ENCODE data around the gene ACOT12.

Gene ACOT12

GRCh38 chr5:81361600-81361999, 32.3 kb downstream of the ACOT12 start:
- Histone ChIP-seq H3K27me3 (ENCODE audit: insufficient read depth, low read length) (no peaks in the 10 kb centered on the region), H3K4me1 (ENCODE audit: insufficient read depth, low read length) (peaks cover 11% of the 10 kb centered on the region; the same call in 1 of the 2 replicates), H3K36me3 (ENCODE audit: insufficient read depth, low read length) (no peaks in the 10 kb centered on the region), H3K4me3 (ENCODE audit: low read length) (no peak overlapping the region), H3K9ac (ENCODE audit: low read depth, low read length) (no peak overlapping the region), H3K27ac (ENCODE audit: low read depth, low read length) (no peak overlapping the region), H3K9me3 (ENCODE audit: insufficient read depth, low read depth, low read length) (no peaks in the 10 kb centered on the region)
- WGBS, result 96% methylated on average over 2 of the region's 2 CpGs

GRCh38 chr5:81360640-81361039, 33.3 kb downstream of the ACOT12 start:
- Histone ChIP-seq H3K36me3 (ENCODE audit: insufficient read depth, low read length) (no peaks in the 10 kb centered on the region), H3K4me1 (ENCODE audit: insufficient read depth, low read length) (peaks cover 11% of the 10 kb centered on the region; the same call in 1 of the 2 replicates), H3K4me3 (ENCODE audit: low read length) (no peak overlapping the region), H3K9me3 (ENCODE audit: insufficient read depth, low read depth, low read length) (no peaks in the 10 kb centered on the region), H3K9ac (ENCODE audit: low read depth, low read length) (no peak overlapping the region), H3K27me3 (ENCODE audit: insufficient read depth, low read length) (no peaks in the 10 kb centered on the region), H3K27ac (ENCODE audit: low read depth, low read length) (no peak overlapping the region)
- WGBS, result 97% methylated on average over 4 of the region's 4 CpGs

DNA sequence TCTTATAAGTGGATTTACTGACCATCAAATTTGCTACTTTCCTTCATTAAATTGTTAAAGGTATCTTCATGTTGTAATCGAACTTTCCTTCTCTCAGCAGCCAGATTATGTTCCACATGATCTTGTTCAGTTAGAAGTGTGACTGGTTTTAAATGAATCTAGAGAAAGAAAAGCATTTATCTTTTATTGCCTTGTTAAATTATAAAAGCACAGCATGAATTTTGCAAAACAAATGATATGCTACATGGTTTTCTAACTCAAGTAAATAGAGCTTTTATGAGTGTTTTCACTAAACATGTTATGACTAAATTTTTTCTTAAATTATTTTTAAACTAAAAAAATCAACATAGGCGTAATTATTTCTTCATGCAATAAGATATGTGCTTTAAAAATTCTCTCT, 34.1 kb downstream of the ACOT12 start:
- Histone ChIP-seq H3K27me3 (ENCODE audit: insufficient read depth, low read length) (no peaks in the 10 kb centered on the region), H3K36me3 (ENCODE audit: insufficient read depth, low read length) (no peaks in the 10 kb centered on the region), H3K4me3 (ENCODE audit: low read length) (no peak overlapping the region), H3K9me3 (ENCODE audit: insufficient read depth, low read depth, low read length) (no peaks in the 10 kb centered on the region), H3K27ac (ENCODE audit: low read depth, low read length) (no peak overlapping the region), H3K4me1 (ENCODE audit: insufficient read depth, low read length) (peaks cover 11% of the 10 kb centered on the region; the same call in 1 of the 2 replicates), H3K9ac (ENCODE audit: low read depth, low read length) (no peak overlapping the region)
- no CpG with 5 or more reads among the region's 2 CpGs for WGBS

- WGBS, result 35% methylated on average over 5 of the region's 5 CpGs
- Histone ChIP-seq H3K4me3 (ENCODE audit: low read length) (no peak overlapping the region), H3K9me3 (ENCODE audit: insufficient read depth, low read depth, low read length) (no peaks in the 10 kb centered on the region), H3K27me3 (ENCODE audit: insufficient read depth, low read length) (no peaks in the 10 kb centered on the region), H3K36me3 (ENCODE audit: insufficient read depth, low read length) (no peaks in the 10 kb centered on the region), H3K4me1 (ENCODE audit: insufficient read depth, low read length) (peaks cover 11% of the 10 kb centered on the region; the same call in 1 of the 2 replicates), H3K27ac (ENCODE audit: low read depth, low read length) (no peak overlapping the region), H3K9ac (ENCODE audit: low read depth, low read length) (no peak overlapping the region)
Observed at GRCh38 chr5:81359108-81359507, 34.8 kb downstream of the ACOT12 start.

DNA sequence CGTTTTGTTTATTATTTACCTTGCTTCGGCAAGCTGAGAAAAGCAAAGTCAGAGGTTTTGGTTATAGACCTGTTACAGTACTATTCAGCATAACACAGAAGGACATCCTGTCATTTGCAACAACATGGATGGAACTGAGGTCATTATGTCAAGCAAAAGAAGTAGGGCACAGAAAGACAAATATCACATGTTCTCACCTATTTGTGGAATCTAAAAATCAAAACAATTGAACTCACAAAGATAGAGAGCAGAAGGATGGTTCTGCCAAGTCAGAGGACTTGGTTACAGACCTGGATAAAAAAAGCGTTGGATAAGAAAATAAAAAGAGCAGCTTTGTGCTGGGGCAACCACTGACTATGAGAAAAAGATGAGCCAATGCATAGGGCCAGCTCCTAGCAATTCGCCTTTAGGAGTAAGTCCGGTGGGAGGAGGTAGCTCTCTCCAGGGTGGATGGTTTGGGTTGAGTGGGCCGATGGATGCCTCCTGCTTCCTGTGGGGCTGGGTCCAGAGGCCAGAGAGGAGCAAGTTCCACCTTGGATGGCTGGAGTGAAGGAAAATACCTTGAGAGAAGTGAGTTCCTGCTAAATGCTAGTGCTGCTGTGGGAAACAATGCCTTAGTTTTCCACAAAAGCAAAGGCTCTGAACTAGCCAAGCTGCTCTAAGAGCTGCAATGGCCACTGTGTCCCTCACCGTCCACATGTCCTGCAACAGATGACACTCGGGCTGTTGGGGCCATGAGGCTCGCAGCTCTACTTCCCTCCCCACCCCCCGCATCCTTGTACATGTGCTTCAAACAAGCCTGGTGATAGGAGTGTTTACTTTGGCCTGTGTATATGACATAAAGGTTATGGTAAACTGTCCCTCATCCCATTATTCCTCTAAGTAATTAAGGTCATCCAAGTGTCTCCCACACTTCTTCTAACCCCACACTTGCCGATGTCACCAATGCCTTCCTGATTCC, 38.4 kb downstream of the ACOT12 start:
- Histone ChIP-seq H3K4me3 (ENCODE audit: low read length) (no peak overlapping the region), H3K9ac (ENCODE audit: low read depth, low read length) (no peak overlapping the region), H3K27ac (ENCODE audit: low read depth, low read length) (no peak overlapping the region), H3K36me3 (ENCODE audit: insufficient read depth, low read length) (no peaks in the 10 kb centered on the region), H3K27me3 (ENCODE audit: insufficient read depth, low read length) (no peaks in the 10 kb centered on the region), H3K4me1 (ENCODE audit: insufficient read depth, low read length) (peaks cover 14% of the 10 kb centered on the region; the same call in 1 of the 2 replicates), H3K9me3 (ENCODE audit: insufficient read depth, low read depth, low read length) (no peaks in the 10 kb centered on the region)
- WGBS, result 92% methylated on average over 11 of the region's 11 CpGs

GRCh38 chr5:81354093-81354492, 39.8 kb downstream of the ACOT12 start:
- Histone ChIP-seq H3K27me3 (ENCODE audit: insufficient read depth, low read length) (no peaks in the 10 kb centered on the region), H3K4me1 (ENCODE audit: insufficient read depth, low read length) (peaks cover 7% of the 10 kb centered on the region; the same call in 1 of the 2 replicates), H3K9ac (ENCODE audit: low read depth, low read length) (no peak overlapping the region), H3K27ac (ENCODE audit: low read depth, low read length) (no peak overlapping the region), H3K4me3 (ENCODE audit: low read length) (no peak overlapping the region), H3K9me3 (ENCODE audit: insufficient read depth, low read depth, low read length) (no peaks in the 10 kb centered on the region), H3K36me3 (ENCODE audit: insufficient read depth, low read length) (no peaks in the 10 kb centered on the region)
- WGBS, result 96% methylated on average over 2 of the region's 2 CpGs

DNA sequence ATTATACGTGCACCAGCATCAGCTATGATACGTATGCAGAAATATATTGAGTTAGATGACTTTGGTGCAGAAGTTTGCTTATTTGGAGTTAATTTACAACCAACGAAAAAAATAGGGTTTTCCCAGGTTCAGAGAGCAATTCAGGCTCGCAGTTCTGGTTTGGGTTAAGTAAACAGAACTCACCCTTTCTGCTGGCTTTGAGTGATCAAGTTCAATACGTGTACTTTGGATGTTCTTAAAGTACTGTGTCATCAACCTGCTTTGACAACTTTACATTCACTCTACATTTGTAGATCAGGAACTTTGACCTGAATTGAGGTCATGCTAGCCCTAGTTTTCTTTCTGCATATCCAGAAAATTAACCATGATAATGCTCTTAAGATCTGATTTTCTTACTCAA, 40.7 kb downstream of the ACOT12 start:
- WGBS, result 94% methylated on average over 5 of the region's 5 CpGs
- no peaks in the 10 kb centered on the region for H3K9me3 ChIP-seq (ENCODE audit: insufficient read depth, low read depth, low read length)
- H3K36me3 ChIP-seq (ENCODE audit: insufficient read depth, low read length), result no peaks in the 10 kb centered on the region
- H3K4me1 ChIP-seq (ENCODE audit: insufficient read depth, low read length), result peaks cover 5% of the 10 kb centered on the region; the same call in 1 of the 2 replicates
- no peak overlapping the region for H3K9ac ChIP-seq (ENCODE audit: low read depth, low read length)
- no peaks in the 10 kb centered on the region for H3K27me3 ChIP-seq (ENCODE audit: insufficient read depth, low read length)
- H3K27ac ChIP-seq (ENCODE audit: low read depth, low read length), result no peak overlapping the region
- H3K4me3 ChIP-seq (ENCODE audit: low read length), result no peak overlapping the region

DNA sequence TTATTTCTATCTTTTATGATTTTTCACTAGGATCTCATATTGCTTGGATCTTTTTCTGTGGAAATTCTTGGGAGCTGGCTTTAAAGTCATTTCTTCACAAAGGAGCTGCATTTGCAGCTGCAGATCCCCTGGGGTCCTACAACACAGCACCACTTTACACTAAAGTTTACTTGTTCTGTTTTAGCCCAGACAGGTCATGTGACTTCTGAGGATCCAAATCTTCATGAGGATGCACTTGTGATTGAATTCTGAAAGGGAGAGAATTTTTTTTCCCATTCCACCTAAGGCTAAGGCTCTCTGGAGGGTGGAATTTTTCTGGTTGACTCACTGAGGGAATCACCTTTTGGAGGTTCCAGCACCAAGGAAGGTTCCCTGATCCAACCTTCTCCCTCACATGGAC, 43.4 kb downstream of the ACOT12 start:
- Histone ChIP-seq H3K27ac (ENCODE audit: low read depth, low read length) (no peak overlapping the region), H3K4me3 (ENCODE audit: low read length) (no peak overlapping the region), H3K9me3 (ENCODE audit: insufficient read depth, low read depth, low read length) (no peaks in the 10 kb centered on the region), H3K9ac (ENCODE audit: low read depth, low read length) (no peak overlapping the region), H3K27me3 (ENCODE audit: insufficient read depth, low read length) (no peaks in the 10 kb centered on the region), H3K4me1 (ENCODE audit: insufficient read depth, low read length) (peaks cover 5% of the 10 kb centered on the region; the same call in 1 of the 2 replicates), H3K36me3 (ENCODE audit: insufficient read depth, low read length) (no peaks in the 10 kb centered on the region)

- Histone ChIP-seq H3K27me3 (ENCODE audit: insufficient read depth, low read length) (no peaks in the 10 kb centered on the region), H3K27ac (ENCODE audit: low read depth, low read length) (0 out of 2 replicates have a peak overlapping the region, but pooled peaks have one; percentile 21), H3K9me3 (ENCODE audit: insufficient read depth, low read depth, low read length) (no peaks in the 10 kb centered on the region), H3K9ac (ENCODE audit: low read depth, low read length) (0 out of 2 replicates have a peak overlapping the region, but pooled peaks have one; percentile 5), H3K4me3 (ENCODE audit: low read length) (no peak overlapping the region), H3K36me3 (ENCODE audit: insufficient read depth, low read length) (no peaks in the 10 kb centered on the region), H3K4me1 (ENCODE audit: insufficient read depth, low read length) (peaks cover 5% of the 10 kb centered on the region; the same call in 1 of the 2 replicates)
- 80% methylated on average over 4 of the region's 4 CpGs for WGBS
Observed at GRCh38 chr5:81349161-81349560, 44.8 kb downstream of the ACOT12 start.

DNA sequence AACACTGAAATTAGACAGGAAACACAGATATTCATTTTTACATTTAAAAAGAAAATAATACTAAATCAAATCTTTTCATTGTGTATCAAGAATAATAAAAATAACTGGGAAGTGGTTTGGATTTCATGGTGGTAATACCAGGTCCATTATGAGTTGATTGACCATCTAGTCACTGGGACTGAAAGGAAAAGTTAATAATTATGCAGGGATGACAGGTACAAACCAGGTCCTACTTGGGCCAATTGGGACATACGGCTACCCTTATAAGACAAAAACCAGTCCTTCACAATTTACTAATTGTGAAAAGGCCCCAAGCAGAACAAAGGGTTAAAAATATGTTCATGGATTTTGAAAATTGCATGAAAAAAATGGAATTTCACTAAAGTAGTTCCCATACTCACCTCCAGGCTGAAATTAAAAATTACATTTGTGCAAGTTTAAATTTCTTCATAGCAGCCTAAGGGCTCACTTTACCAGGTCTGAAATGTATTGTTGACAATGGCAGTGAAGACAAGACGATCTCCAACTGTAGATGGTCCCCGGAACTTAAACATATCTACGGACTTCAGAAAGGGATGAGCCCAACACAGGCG, 48.4 kb downstream of the ACOT12 start:
- 98% methylated on average over 5 of the region's 5 CpGs for WGBS
- H3K36me3 ChIP-seq (ENCODE audit: insufficient read depth, low read length), result no peaks in the 10 kb centered on the region
- H3K27ac ChIP-seq (ENCODE audit: low read depth, low read length), result no peak overlapping the region
- H3K4me1 ChIP-seq (ENCODE audit: insufficient read depth, low read length), result peaks cover under 1% of the 10 kb centered on the region; the same call in 1 of the 2 replicates
- no peak overlapping the region for H3K9ac ChIP-seq (ENCODE audit: low read depth, low read length)
- no peaks in the 10 kb centered on the region for H3K9me3 ChIP-seq (ENCODE audit: insufficient read depth, low read depth, low read length)
- H3K4me3 ChIP-seq (ENCODE audit: low read length), result no peak overlapping the region
- H3K27me3 ChIP-seq (ENCODE audit: insufficient read depth, low read length), result no peaks in the 10 kb centered on the region

DNA sequence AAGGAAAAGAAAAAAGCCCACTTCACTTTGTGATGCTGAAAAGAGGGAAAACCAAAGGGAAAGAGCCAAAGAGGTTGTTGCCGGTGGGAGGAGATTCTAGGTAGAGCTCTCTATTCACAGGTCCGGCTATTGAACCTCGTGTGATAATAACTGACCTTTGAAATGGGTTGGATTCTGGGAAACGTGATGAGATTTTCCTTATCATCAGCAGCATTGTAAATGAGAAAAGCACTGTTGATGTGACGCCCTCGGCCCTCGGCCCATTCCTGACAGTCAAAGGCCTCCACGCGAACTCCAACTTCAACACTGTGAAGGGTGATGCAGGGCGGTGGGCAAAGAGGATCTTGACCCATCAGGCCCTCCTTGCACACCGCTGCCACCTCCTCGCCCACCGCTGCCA, 49.2 kb downstream of the ACOT12 start:
- Histone ChIP-seq H3K4me3 (ENCODE audit: low read length) (no peak overlapping the region), H3K9me3 (ENCODE audit: insufficient read depth, low read depth, low read length) (no peaks in the 10 kb centered on the region), H3K36me3 (ENCODE audit: insufficient read depth, low read length) (no peaks in the 10 kb centered on the region), H3K27ac (ENCODE audit: low read depth, low read length) (no peak overlapping the region), H3K9ac (ENCODE audit: low read depth, low read length) (no peak overlapping the region), H3K27me3 (ENCODE audit: insufficient read depth, low read length) (no peaks in the 10 kb centered on the region), H3K4me1 (ENCODE audit: insufficient read depth, low read length) (no peaks in the 10 kb centered on the region)
- WGBS, result 95% methylated on average over 13 of the region's 13 CpGs
